K562 (cell line): Measurements from ENCODE around the gene KBTBD6. TPM values are rescaled to one million over a fixed set of nuclear protein-coding genes. Genes with fewer than 3 reads are reported as not detected.

Experiments used
- ATAC-seq: fragments of 200-7000 bp; cut with Tn5 transposase; 3 replicates; pipeline ENCODE4 v1.9.1; 2020; ENCODE audit warnings: moderate library complexity
- BruUV-seq: library from RNA; stranded (reverse); fragments of 400-500 nt; replicated peaks from 2 replicates; lab custom pipeline; 2021; lab: Mats Ljungman, UMichigan
- CTCF ChIA-PET: fragments of 300-600 bp; formaldehyde crosslinking; extraction: SDS; loops from one replicate; lab custom pipeline; 2021; ENCODE audit warnings: low intra/inter-chr PET ratio; lab: Yijun Ruan, JAX
- POLR2A ChIA-PET: fragments of 300-600, 350-650 bp; sonication (Branson Sonifier 250); formaldehyde crosslinking; extraction: SDS; loops from one replicate; lab custom pipeline; 2021; ENCODE audit warnings: antibody characterized with exemption, inconsistent platforms; lab: Yijun Ruan, JAX
- DNase-seq, 4 experiments: peaks; one replicate each; pipeline versions ENCODE4 v3.0.0 to v3.0.0-alpha.2; 2011 to 2018; ENCODE audit warnings: low spot score in 3 of 4, mixed read lengths in 3 of 4; ENCODE audit errors: extremely low read depth in 1 of 4
- FAIRE-seq: peaks from 2 replicates; lab custom pipeline; 2011; peaks lifted over from hg19 to GRCh38; lab: Jason Lieb, UNC
- H2AFZ ChIP-seq: 2 replicates; pipeline ENCODE4 v1.6.0; 2011; ENCODE audit warnings: low read depth, low read length, control low read depth, inconsistent platforms
- H3K27ac ChIP-seq: fragments of 200-600 bp; 3 replicates; pipeline ENCODE4 v1.8.0; 2011; ENCODE audit warnings: low read depth, mild to moderate bottlenecking, control low read depth, inconsistent platforms, low read length, moderate library complexity, mixed read lengths; ENCODE audit errors: extremely low read depth
- H3K27me3 ChIP-seq, 2 experiments: fragments of 300-600 bp in 1 of 2; 2 replicates in 1 of 2; 3 replicates in 1 of 2; pipeline versions ENCODE4 v1.6.0 to v1.8.0; 2011; ENCODE audit warnings: inconsistent platforms in 2 of 2, low read length in 2 of 2, mild to moderate bottlenecking in 1 of 2, mixed read lengths in 1 of 2, moderate library complexity in 1 of 2; ENCODE audit not compliant: control insufficient read depth in 2 of 2, insufficient read depth in 2 of 2
- H3K36me3 ChIP-seq: fragments of 300-600 bp; 3 replicates; pipeline ENCODE4 v1.8.0; 2011; ENCODE audit warnings: mild to moderate bottlenecking, low read length, inconsistent platforms; ENCODE audit not compliant: control insufficient read depth, insufficient read depth
- H3K4me1 ChIP-seq, 2 experiments: fragments of 200-600 bp in 1 of 2; replicated peaks in 1 of 2; 2 replicates in 1 of 2; 3 replicates in 1 of 2; pipeline versions ENCODE4 v1.5.1 to v1.8.0; 2011; ENCODE audit warnings: inconsistent platforms in 2 of 2, low read length in 2 of 2, mild to moderate bottlenecking in 1 of 2, mixed read lengths in 1 of 2, moderate library complexity in 1 of 2; ENCODE audit not compliant: control insufficient read depth in 2 of 2, insufficient read depth in 2 of 2
- H3K4me2 ChIP-seq: 2 replicates; pipeline ENCODE4 v1.6.1; 2011; ENCODE audit warnings: low read length, control low read depth, inconsistent platforms, mixed read lengths; ENCODE audit not compliant: insufficient read depth
- H3K4me3 ChIP-seq: fragments of 200-600 bp; sonication (generic), shearing (Covaris generic); 2 replicates; pipeline ENCODE4 v1.5.1; 2016; ENCODE audit warnings: control low read depth, inconsistent platforms
- H3K79me2 ChIP-seq: fragments of 200-600 bp; 3 replicates; pipeline ENCODE4 v1.8.0; 2011; ENCODE audit warnings: low read length, inconsistent platforms; ENCODE audit not compliant: control insufficient read depth, insufficient read depth
- H3K9ac ChIP-seq, 2 experiments: 2 replicates each; pipeline versions ENCODE4 v1.6.0 to v1.6.1; 2011; ENCODE audit warnings: low read depth in 2 of 2, low read length in 2 of 2, control low read depth in 1 of 2, inconsistent platforms in 1 of 2, mild to moderate bottlenecking in 1 of 2, mixed read lengths in 1 of 2; ENCODE audit not compliant: insufficient read depth in 1 of 2
- H3K9me1 ChIP-seq: one replicate; pipeline ENCODE4 v1.6.0; 2011; ENCODE audit warnings: inconsistent platforms, mild to moderate bottlenecking, low read length, moderate library complexity; ENCODE audit not compliant: control insufficient read depth, insufficient read depth
- H3K9me3 ChIP-seq: replicated peaks from 2 replicates; pipeline ENCODE4 v1.5.1; 2011; ENCODE audit warnings: low read depth, low read length, inconsistent platforms; ENCODE audit not compliant: control insufficient read depth, insufficient read depth
- H4K20me1 ChIP-seq: replicated peaks from 2 replicates; pipeline ENCODE4 v1.6.1; 2011; ENCODE audit warnings: low read length, inconsistent platforms, mixed read lengths; ENCODE audit not compliant: control insufficient read depth, insufficient read depth
- CREM ChIP-seq: IDR thresholded peaks from 2 replicates; pipeline ENCODE4 v1.6.1; 2014; ENCODE audit warnings: antibody characterized with exemption, low read depth
- EGR1 ChIP-seq: fragments of 450-650 bp; conservative IDR thresholded peaks from 2 replicates; pipeline ENCODE4 v1.6.1; 2017; ENCODE audit warnings: mild to moderate bottlenecking
- ELK3 ChIP-seq: fragments of 450-650 bp; formaldehyde crosslinking; IDR thresholded peaks from 2 replicates; pipeline ENCODE4 v1.4.0; 2020; ENCODE audit warnings: mild to moderate bottlenecking
- FOXJ2 ChIP-seq: fragments of 200-800 bp; sonication (Bioruptor generic); IDR thresholded peaks from 2 replicates; pipeline ENCODE4 v1.6.1; 2016; ENCODE audit warnings: missing genetic modification characterization, missing compliant biosample characterization
- HSF4 ChIP-seq: fragments of 250-450 bp; sonication (Bioruptor Pico); IDR thresholded peaks from 2 replicates; pipeline ENCODE4 v2.1.2; 2022; ENCODE audit warnings: mild to moderate bottlenecking, moderate library complexity, borderline replicate concordance
- KLF10 ChIP-seq: fragments of 250-450 bp; sonication (Bioruptor Pico); IDR thresholded peaks from 2 replicates; pipeline ENCODE4 v1.6.1; 2021; ENCODE audit warnings: matching md5 sums
- MLLT1 ChIP-seq, 2 experiments: fragments of 450-650 bp; IDR thresholded peaks; 2 replicates each; pipeline ENCODE4 v1.6.1; 2016
- NR1H2 ChIP-seq: sonication (generic); formaldehyde crosslinking; IDR thresholded peaks from 2 replicates; pipeline ENCODE4 v1.4.0; 2020; ENCODE audit warnings: mild to moderate bottlenecking, missing genetic modification reagents
- RBM17 ChIP-seq: fragments of 200-400 bp; formaldehyde crosslinking; IDR thresholded peaks from 2 replicates; pipeline ENCODE4 v1.6.1; 2017; ENCODE audit warnings: low read depth, mild to moderate bottlenecking, low read length, borderline replicate concordance
- RFX1 ChIP-seq: fragments of 450-650 bp; IDR thresholded peaks from 2 replicates; pipeline ENCODE4 v1.6.1; 2016; ENCODE audit warnings: mild to moderate bottlenecking, moderate library complexity
- XRCC4 ChIP-seq: IDR thresholded peaks from one replicate; pipeline ENCODE4 v1.6.1; 2011; ENCODE audit not compliant: insufficient read depth, insufficient read length; ENCODE audit errors: extremely low read depth
- ZNF407 ChIP-seq: fragments of 450-650 bp; IDR thresholded peaks from 2 replicates; pipeline ENCODE4 v1.6.1; 2016; ENCODE audit warnings: low read depth
- ZNF778 ChIP-seq: fragments of 450-650 bp; formaldehyde crosslinking; IDR thresholded peaks from 2 replicates; pipeline ENCODE4 v1.4.0; 2020; ENCODE audit warnings: mild to moderate bottlenecking, moderate library complexity
- ZNF780A ChIP-seq: fragments of 250-450 bp; sonication (Bioruptor Pico); IDR thresholded peaks from 2 replicates; pipeline ENCODE4 v1.5.0; 2021; ENCODE audit warnings: mild to moderate bottlenecking
- WGBS: fragments of 100-300 bp; shearing (Covaris generic); methylation state at CpG from one replicate; pipeline ENCODE4 v1.1.6; 2016; ENCODE audit warnings: low coverage, mixed read lengths; ENCODE audit not compliant: insufficient coverage; ENCODE audit errors: missing lambda C conversion rate; 5-methylcytosine and 5-hydroxymethylcytosine counted together
- in situ Hi-C: fragments of 300-500 bp; cut with MboI; formaldehyde crosslinking; loops from 4 replicates; pipeline ENCODE4 v1.15.0; 2018; ENCODE audit warnings: inconsistent platforms, mixed read lengths
- intact Hi-C: fragments of 100-400 bp; cut with micrococcal nuclease; formaldehyde crosslinking; loops from 2 replicates; pipeline ENCODE4 v1.14.2; 2022
- polyA plus RNA-seq, 8 experiments: library from polyadenylated mRNA; depleted of rRNA in 4 of 8; stranded (reverse) in 5 of 8; unstranded in 3 of 8; fragments of >200 nt; fragmentation: Nextera tagmentation in 2 of 8; fragmentation: Illumina TruSeq in 1 of 8; extraction: Ambion mirVana in 2 of 8; extraction: Trizol in 1 of 8; gene quantifications; 2 replicates each; pipeline versions ENCODE4 v1.2.1 to v1.2.3, GENCODE V29; 2011 to 2014; ENCODE audit warnings: inconsistent platforms in 1 of 8, missing spikeins in 1 of 8
- total RNA-seq, 7 experiments: library from RNA; depleted of rRNA in 6 of 7; stranded (reverse); fragments of >200 nt in 6 of 7; fragmentation: Illumina TruSeq in 2 of 7; extraction: Trizol in 2 of 7; gene quantifications; 2 replicates each; pipeline versions ENCODE4 v1.2.1 to v1.2.3, GENCODE V29; 2011 to 2021; ENCODE audit warnings: low replicate concordance in 1 of 7

KBTBD6 gene
- total and polyA plus RNA-seq, 9 of the 15 experiments (the other 6 are each of a cell fraction or from before 2014, with no cell fraction given), result 1.9 to 4.9 (median 3.2) TPM

GRCh38 chr13:41178040-41178439 lies 45.4 kb upstream of the KBTBD6 start:
- no peaks in the 10 kb centered on the region for H4K20me1 ChIP-seq
- no peak overlapping the region for H3K9ac ChIP-seq
- H3K27ac ChIP-seq, result no peak overlapping the region
- 40% methylated on average over 7 of the region's 7 CpGs for WGBS
- no peaks in the 10 kb centered on the region for H3K36me3 ChIP-seq
- no peak for FAIRE-seq
- H3K79me2 ChIP-seq, result no peaks in the 10 kb centered on the region
- no peak overlapping the region for H2AFZ ChIP-seq
- ChIA-PET CTCF (no interaction called here), POLR2A (interaction anchor here (0.5 kb wide), 1 partner anchor 11 kb away, joined by 3 read pairs; no protein-coding TSS in a partner anchor)
- ATAC-seq, result no peak
- H3K4me2 ChIP-seq, result no peak overlapping the region
- no peaks in the 10 kb centered on the region for H3K9me1 ChIP-seq
- no peak for DNase-seq
- H3K27me3 ChIP-seq, result no peaks in the 10 kb centered on the region
- peaks cover 0 to 4% of the 10 kb centered on the region in 2 experiments; a peak in 1 of 5 replicates for H3K4me1 ChIP-seq
- intact Hi-C loops (no loop called here), in situ Hi-C loops (no loop called here)
- no TSS peak for BruUV-seq
- peaks cover 1% of the 10 kb centered on the region; the same call in 1 of the 2 replicates for H3K9me3 ChIP-seq
- H3K4me3 ChIP-seq, result no peak overlapping the region
- TF ChIP-seq KLF10 (no peak), ZNF778 (no peak), XRCC4 (no peak), NR1H2 (no peak), HSF4 (CRISPR knock-in tag) (no peak), RBM17 (no peak), CREM (no peak), ELK3 (CRISPR knock-in tag) (no peak), RFX1 (peak; percentile 65), FOXJ2 (tag) (peak; percentile 60), EGR1 (no peak), ZNF407 (no peak), MLLT1 (IDR thresholded peaks at IDR 0.05) (no peak), ZNF780A (CRISPR knock-in tag) (no peak)
